ENCODE results near the gene GRAMD1A. TPM values are rescaled to one million over a fixed set of nuclear protein-coding genes. Genes with fewer than 3 reads are reported as not detected.

GRAMD1A gene
- total RNA-seq, 1 experiment from 2014 or later, result 45.2 TPM

GRCh38 chr19:35058370-35058769, 58.2 kb downstream of the GRAMD1A start:
- no peak overlapping the region for H3K9ac ChIP-seq (ENCODE audit: low read length)
- no peak overlapping the region for H3K4me2 ChIP-seq (ENCODE audit: low read depth, low read length, poor library complexity, severe bottlenecking)
- H3K36me3 ChIP-seq (ENCODE audit: insufficient read depth, low read length), result no peaks in the 10 kb centered on the region
- no peak for DNase-seq
- no peaks in the 10 kb centered on the region for H3K27me3 ChIP-seq (ENCODE audit: low read length)
- no peaks in the 10 kb centered on the region for H4K20me1 ChIP-seq (ENCODE audit: insufficient read depth, low read depth, low read length)
- H3K9me3 ChIP-seq (ENCODE audit: low read length), result no peaks in the 10 kb centered on the region
- no peaks in the 10 kb centered on the region for H3K4me1 ChIP-seq (ENCODE audit: low read length)
- H3K4me3 ChIP-seq (ENCODE audit: low read length), result no peak overlapping the region
- no peak overlapping the region for H3K27ac ChIP-seq (ENCODE audit: low read length)
- no peaks in the 10 kb centered on the region for H3K9me2 ChIP-seq (replicated peaks; ENCODE audit: insufficient read depth, low read length)
- H2AFZ ChIP-seq (ENCODE audit: low read length), result no peak overlapping the region
- no peaks in the 10 kb centered on the region for H3K79me2 ChIP-seq (ENCODE audit: low read length)

- Histone ChIP-seq H3K4me3 (ENCODE audit: low read length) (no peak overlapping the region), H3K4me2 (ENCODE audit: low read depth, low read length, poor library complexity, severe bottlenecking) (no peak overlapping the region), H3K9me2 (replicated peaks; ENCODE audit: insufficient read depth, low read length) (no peaks in the 10 kb centered on the region), H3K36me3 (ENCODE audit: insufficient read depth, low read length) (no peaks in the 10 kb centered on the region), H4K20me1 (ENCODE audit: insufficient read depth, low read depth, low read length) (no peaks in the 10 kb centered on the region), H3K4me1 (ENCODE audit: low read length) (no peaks in the 10 kb centered on the region), H3K27ac (ENCODE audit: low read length) (no peak overlapping the region), H3K9me3 (ENCODE audit: low read length) (no peaks in the 10 kb centered on the region), H3K79me2 (ENCODE audit: low read length) (no peaks in the 10 kb centered on the region), H3K9ac (ENCODE audit: low read length) (no peak overlapping the region), H3K27me3 (ENCODE audit: low read length) (no peaks in the 10 kb centered on the region), H2AFZ (ENCODE audit: low read length) (no peak overlapping the region)
- no peak for DNase-seq
Observed at GRCh38 chr19:35059006-35059798, 59.1 kb downstream of the GRAMD1A start.

- Histone ChIP-seq H3K4me1 (ENCODE audit: low read length) (no peaks in the 10 kb centered on the region), H3K4me2 (ENCODE audit: low read depth, low read length, poor library complexity, severe bottlenecking) (no peak overlapping the region)
Observed at GRCh38 chr19:35059799-35060091, 59.6 kb downstream of the GRAMD1A start.

GRCh38 chr19:35060160-35060855, 60.2 kb downstream of the GRAMD1A start:
- no peak for DNase-seq
- H2AFZ ChIP-seq (ENCODE audit: low read length), result no peak overlapping the region
- H3K4me2 ChIP-seq (ENCODE audit: low read depth, low read length, poor library complexity, severe bottlenecking), result no peak overlapping the region
- no peaks in the 10 kb centered on the region for H3K36me3 ChIP-seq (ENCODE audit: insufficient read depth, low read length)
- no peak overlapping the region for H3K9ac ChIP-seq (ENCODE audit: low read length)
- H3K4me1 ChIP-seq (ENCODE audit: low read length), result no peaks in the 10 kb centered on the region
- H4K20me1 ChIP-seq (ENCODE audit: insufficient read depth, low read depth, low read length), result no peaks in the 10 kb centered on the region
- no peaks in the 10 kb centered on the region for H3K79me2 ChIP-seq (ENCODE audit: low read length)
- H3K9me2 ChIP-seq (replicated peaks; ENCODE audit: insufficient read depth, low read length), result no peaks in the 10 kb centered on the region
- H3K27ac ChIP-seq (ENCODE audit: low read length), result no peak overlapping the region
- no peaks in the 10 kb centered on the region for H3K9me3 ChIP-seq (ENCODE audit: low read length)
- H3K4me3 ChIP-seq (ENCODE audit: low read length), result no peak overlapping the region
- no peaks in the 10 kb centered on the region for H3K27me3 ChIP-seq (ENCODE audit: low read length)

More at GRCh38 chr19:35059799-35060091, 59.6 kb downstream of the GRAMD1A start:
- no peak for DNase-seq
- H2AFZ ChIP-seq (ENCODE audit: low read length), result no peak overlapping the region
- no peaks in the 10 kb centered on the region for H3K9me2 ChIP-seq (replicated peaks; ENCODE audit: insufficient read depth, low read length)
- H3K4me3 ChIP-seq (ENCODE audit: low read length), result no peak overlapping the region
- no peaks in the 10 kb centered on the region for H3K79me2 ChIP-seq (ENCODE audit: low read length)
- no peak overlapping the region for H3K27ac ChIP-seq (ENCODE audit: low read length)
- H3K27me3 ChIP-seq (ENCODE audit: low read length), result no peaks in the 10 kb centered on the region
- H3K36me3 ChIP-seq (ENCODE audit: insufficient read depth, low read length), result no peaks in the 10 kb centered on the region
- no peaks in the 10 kb centered on the region for H4K20me1 ChIP-seq (ENCODE audit: insufficient read depth, low read depth, low read length)
- no peak overlapping the region for H3K9ac ChIP-seq (ENCODE audit: low read length)
- H3K9me3 ChIP-seq (ENCODE audit: low read length), result no peaks in the 10 kb centered on the region

- H3K9me3 ChIP-seq (ENCODE audit: low read length), result no peaks in the 10 kb centered on the region
- no peaks in the 10 kb centered on the region for H3K79me2 ChIP-seq (ENCODE audit: low read length)
- no peaks in the 10 kb centered on the region for H3K27me3 ChIP-seq (ENCODE audit: low read length)
- no peak overlapping the region for H3K4me2 ChIP-seq (ENCODE audit: low read depth, low read length, poor library complexity, severe bottlenecking)
- H3K4me1 ChIP-seq (ENCODE audit: low read length), result no peaks in the 10 kb centered on the region
- no peaks in the 10 kb centered on the region for H3K9me2 ChIP-seq (replicated peaks; ENCODE audit: insufficient read depth, low read length)
- H3K36me3 ChIP-seq (ENCODE audit: insufficient read depth, low read length), result no peaks in the 10 kb centered on the region
- no peak overlapping the region for H3K4me3 ChIP-seq (ENCODE audit: low read length)
- no peak for DNase-seq
- H4K20me1 ChIP-seq (ENCODE audit: insufficient read depth, low read depth, low read length), result no peaks in the 10 kb centered on the region
- H3K27ac ChIP-seq (ENCODE audit: low read length), result no peak overlapping the region
- no peak overlapping the region for H2AFZ ChIP-seq (ENCODE audit: low read length)
- H3K9ac ChIP-seq (ENCODE audit: low read length), result no peak overlapping the region
Observed at GRCh38 chr19:35061583-35062373, 61.7 kb downstream of the GRAMD1A start.

- H3K36me3 ChIP-seq (ENCODE audit: insufficient read depth, low read length), result no peaks in the 10 kb centered on the region
- H3K27ac ChIP-seq (ENCODE audit: low read length), result no peak overlapping the region
- H3K9ac ChIP-seq (ENCODE audit: low read length), result no peak overlapping the region
- H3K27me3 ChIP-seq (ENCODE audit: low read length), result no peaks in the 10 kb centered on the region
- no peak overlapping the region for H3K4me2 ChIP-seq (ENCODE audit: low read depth, low read length, poor library complexity, severe bottlenecking)
- H3K9me3 ChIP-seq (ENCODE audit: low read length), result no peaks in the 10 kb centered on the region
- peaks cover 11% of the 10 kb centered on the region for H3K4me1 ChIP-seq (ENCODE audit: low read length)
- DNase-seq, result no peak
- H3K4me3 ChIP-seq (ENCODE audit: low read length), result no peak overlapping the region
- no peaks in the 10 kb centered on the region for H4K20me1 ChIP-seq (ENCODE audit: insufficient read depth, low read depth, low read length)
- no peak overlapping the region for H2AFZ ChIP-seq (ENCODE audit: low read length)
- H3K79me2 ChIP-seq (ENCODE audit: low read length), result no peaks in the 10 kb centered on the region
- H3K9me2 ChIP-seq (replicated peaks; ENCODE audit: insufficient read depth, low read length), result no peaks in the 10 kb centered on the region
Observed at GRCh38 chr19:35062942-35063341, 62.8 kb downstream of the GRAMD1A start.

GRCh38 chr19:35063940-35064818, 64.1 kb downstream of the GRAMD1A start:
- H3K36me3 ChIP-seq (ENCODE audit: insufficient read depth, low read length), result no peaks in the 10 kb centered on the region
- no peaks in the 10 kb centered on the region for H3K79me2 ChIP-seq (ENCODE audit: low read length)
- H3K4me1 ChIP-seq (ENCODE audit: low read length), result peaks cover 24% of the 10 kb centered on the region
- no peaks in the 10 kb centered on the region for H3K27me3 ChIP-seq (ENCODE audit: low read length)
- DNase-seq, result no peak
- no peaks in the 10 kb centered on the region for H4K20me1 ChIP-seq (ENCODE audit: insufficient read depth, low read depth, low read length)
- H3K9me2 ChIP-seq (replicated peaks; ENCODE audit: insufficient read depth, low read length), result no peaks in the 10 kb centered on the region
- H3K9me3 ChIP-seq (ENCODE audit: low read length), result no peaks in the 10 kb centered on the region
- H3K27ac ChIP-seq (ENCODE audit: low read length), result no peak overlapping the region
- H3K9ac ChIP-seq (ENCODE audit: low read length), result no peak overlapping the region
- H3K4me2 ChIP-seq (ENCODE audit: low read depth, low read length, poor library complexity, severe bottlenecking), result no peak overlapping the region
- H3K4me3 ChIP-seq (ENCODE audit: low read length), result no peak overlapping the region
- no peak overlapping the region for H2AFZ ChIP-seq (ENCODE audit: low read length)
